GM23338 (cell line): ENCODE measurements around the gene DDA1. TPM values are rescaled to one million over a fixed set of nuclear protein-coding genes. Genes with fewer than 3 reads are reported as not detected.

Experiments
- ATAC-seq: fragments of 200-7000 bp; cut with Tn5 transposase; 3 replicates; pipeline ENCODE4 v1.9.1; 2020
- DNase-seq: peaks from one replicate; pipeline ENCODE4 v3.0.0-alpha.2; 2015; ENCODE audit warnings: low spot score
- H2AFZ ChIP-seq: fragments of 200-600 bp; sonication (generic); 2 replicates; pipeline ENCODE4 v1.8.0; 2016; ENCODE audit warnings: antibody characterized with exemption, mild to moderate bottlenecking, moderate library complexity
- H3F3A ChIP-seq: fragments of 200-600 bp; sonication (generic); replicated peaks from 2 replicates; pipeline ENCODE4 v1.8.0; 2017; ENCODE audit warnings: antibody characterized with exemption, mixed run types, low read depth
- H3K27ac ChIP-seq: fragments of 200-600 bp; sonication (generic); 2 replicates; pipeline ENCODE4 v1.6.1; 2016; ENCODE audit warnings: low read depth
- H3K27me3 ChIP-seq: fragments of 200-600 bp; sonication (generic); 2 replicates; pipeline ENCODE4 v1.8.0; 2016; ENCODE audit warnings: mild to moderate bottlenecking, mixed run types, moderate library complexity; ENCODE audit not compliant: insufficient read depth
- H3K36me3 ChIP-seq: fragments of 200-600 bp; sonication (generic); 2 replicates; pipeline ENCODE4 v1.8.0; 2016; ENCODE audit warnings: mild to moderate bottlenecking; ENCODE audit not compliant: insufficient read depth
- H3K4me1 ChIP-seq: fragments of 200-600 bp; sonication (generic); 2 replicates; pipeline ENCODE4 v1.8.0; 2016; ENCODE audit warnings: mild to moderate bottlenecking, moderate library complexity; ENCODE audit not compliant: insufficient read depth
- H3K4me2 ChIP-seq: fragments of 200-600 bp; sonication (generic); 2 replicates; pipeline ENCODE4 v1.7.1; 2017; ENCODE audit warnings: mixed run types
- H3K4me3 ChIP-seq: fragments of 200-600 bp; sonication (generic); 2 replicates; pipeline ENCODE4 v1.6.1; 2016; ENCODE audit warnings: mixed run types
- H3K79me2 ChIP-seq: fragments of 200-600 bp; sonication (generic); replicated peaks from 2 replicates; pipeline ENCODE4 v1.8.0; 2017; ENCODE audit warnings: mild to moderate bottlenecking; ENCODE audit not compliant: insufficient read depth
- H3K9me2 ChIP-seq: fragments of 200-600 bp; sonication (generic); 2 replicates; pipeline ENCODE4 v1.8.0; 2017; ENCODE audit not compliant: insufficient read depth
- H4K20me1 ChIP-seq: fragments of 200-600 bp; sonication (generic); replicated peaks from 2 replicates; pipeline ENCODE4 v1.8.0; 2017; ENCODE audit warnings: mild to moderate bottlenecking; ENCODE audit not compliant: insufficient read depth
- H3K27ac Mint-ChIP-seq: 2 replicates; pipeline ENCODE4 v1.8.0; 2020; ENCODE audit warnings: inconsistent platforms, mild to moderate bottlenecking, moderate library complexity, mixed read lengths
- H3K27me3 Mint-ChIP-seq: 3 replicates; pipeline ENCODE4 v1.8.0; 2022; ENCODE audit warnings: low read depth, mild to moderate bottlenecking, moderate library complexity, mixed read lengths, inconsistent platforms; ENCODE audit not compliant: insufficient read depth, poor library complexity
- H3K36me3 Mint-ChIP-seq: 3 replicates; pipeline ENCODE4 v1.8.0; 2021; ENCODE audit warnings: low read depth, mild to moderate bottlenecking, inconsistent platforms, moderate library complexity, mixed read lengths
- H3K4me1 Mint-ChIP-seq: 3 replicates; pipeline ENCODE4 v1.8.0; 2020; ENCODE audit warnings: mild to moderate bottlenecking, inconsistent platforms, mixed read lengths
- H3K4me3 Mint-ChIP-seq: 3 replicates; pipeline ENCODE4 v1.8.0; 2021; ENCODE audit warnings: moderate library complexity, mild to moderate bottlenecking, inconsistent platforms, mixed read lengths
- H3K9me3 Mint-ChIP-seq: 3 replicates; pipeline ENCODE4 v1.8.0; 2020; ENCODE audit warnings: moderate library complexity, mild to moderate bottlenecking, inconsistent platforms, mixed read lengths
- CREB1 ChIP-seq: fragments of 250-450 bp; sonication (Bioruptor Pico); IDR thresholded peaks from 2 replicates; pipeline ENCODE4 v1.5.0; 2020; ENCODE audit warnings: low read depth, mild to moderate bottlenecking, moderate library complexity
- JUNB ChIP-seq: IDR thresholded peaks from one replicate; pipeline ENCODE4 v1.6.1; 2016; ENCODE audit warnings: antibody characterized with exemption; ENCODE audit not compliant: unreplicated experiment
- NANOG ChIP-seq: IDR thresholded peaks from 2 replicates; pipeline ENCODE4 v1.6.1; 2016; ENCODE audit warnings: antibody characterized with exemption, borderline replicate concordance
- POLR2AphosphoS5 ChIP-seq: IDR thresholded peaks from 2 replicates; pipeline ENCODE4 v1.6.1; 2016; ENCODE audit warnings: antibody characterized with exemption, low read depth
- STAT1 ChIP-seq: IDR thresholded peaks from one replicate; pipeline ENCODE4 v1.6.1; 2016; ENCODE audit warnings: antibody characterized with exemption; ENCODE audit not compliant: unreplicated experiment
- ZNF114 ChIP-seq: fragments of 250-450 bp; sonication (Bioruptor Pico); IDR thresholded peaks from 2 replicates; pipeline ENCODE4 v1.5.0; 2020; ENCODE audit warnings: mild to moderate bottlenecking, moderate library complexity
- polyA plus RNA-seq: library from polyadenylated mRNA; unstranded; fragments of >200 nt; fragmentation: Nextera tagmentation; extraction: Ambion mirVana; gene quantifications from 2 replicates; pipeline ENCODE4 v1.2.1, GENCODE V29; 2016
- total RNA-seq: library from RNA; depleted of rRNA; stranded (reverse); fragments of >200 nt; shearing (Covaris generic); gene quantifications from 2 replicates; pipeline ENCODE4 v1.2.3, GENCODE V29; 2014
- TF ChIP-seq, protein P1 (sequence below): IDR thresholded peaks from one replicate; pipeline ENCODE4 v1.6.1; 2018; ENCODE audit warnings: antibody characterized with exemption; ENCODE audit not compliant: unreplicated experiment
- TF ChIP-seq, protein P2 (sequence below), 2 experiments: fragments of 200-600 bp in 1 of 2; sonication (generic) in 1 of 2; conservative IDR thresholded peaks; 2 replicates each; pipeline versions ENCODE4 v1.5.1 to v1.6.1; 2016 to 2017; ENCODE audit warnings: antibody characterized with exemption in 2 of 2, low read depth in 2 of 2, mild to moderate bottlenecking in 2 of 2, moderate library complexity in 1 of 2

DDA1 gene
- total and polyA plus RNA-seq, 2 experiments from 2014 or later: 34.6 to 107 TPM

DNA sequence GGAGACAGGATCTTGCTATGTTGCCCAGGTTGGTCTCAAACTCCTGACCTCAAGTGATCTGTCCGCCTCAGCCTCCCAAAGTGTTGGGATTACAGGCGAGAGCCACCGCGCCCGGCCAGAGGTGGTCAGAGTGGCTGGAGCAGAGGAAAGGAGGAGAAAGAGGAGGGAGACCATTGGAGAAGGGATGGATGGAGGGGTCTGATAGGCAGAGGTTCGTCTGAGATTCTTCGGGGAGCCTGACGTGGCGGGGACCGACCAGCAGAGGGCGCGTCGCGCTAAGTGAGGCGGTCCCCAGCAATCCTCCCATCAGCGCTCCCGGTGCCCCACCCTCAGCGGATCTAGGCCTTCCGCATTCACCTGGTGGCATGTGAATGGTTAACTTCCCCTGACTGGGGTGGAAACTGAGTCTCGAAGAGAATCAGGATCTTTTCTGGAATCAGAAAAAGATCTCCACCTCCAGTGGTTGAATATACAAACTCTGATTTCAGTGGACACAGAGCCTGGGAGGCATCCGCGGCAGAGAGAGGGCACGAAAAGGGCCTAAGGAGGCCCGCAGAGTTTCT is 36.8 kb downstream of the DDA1 start (continued):
- TF ChIP-seq, protein P1, sequence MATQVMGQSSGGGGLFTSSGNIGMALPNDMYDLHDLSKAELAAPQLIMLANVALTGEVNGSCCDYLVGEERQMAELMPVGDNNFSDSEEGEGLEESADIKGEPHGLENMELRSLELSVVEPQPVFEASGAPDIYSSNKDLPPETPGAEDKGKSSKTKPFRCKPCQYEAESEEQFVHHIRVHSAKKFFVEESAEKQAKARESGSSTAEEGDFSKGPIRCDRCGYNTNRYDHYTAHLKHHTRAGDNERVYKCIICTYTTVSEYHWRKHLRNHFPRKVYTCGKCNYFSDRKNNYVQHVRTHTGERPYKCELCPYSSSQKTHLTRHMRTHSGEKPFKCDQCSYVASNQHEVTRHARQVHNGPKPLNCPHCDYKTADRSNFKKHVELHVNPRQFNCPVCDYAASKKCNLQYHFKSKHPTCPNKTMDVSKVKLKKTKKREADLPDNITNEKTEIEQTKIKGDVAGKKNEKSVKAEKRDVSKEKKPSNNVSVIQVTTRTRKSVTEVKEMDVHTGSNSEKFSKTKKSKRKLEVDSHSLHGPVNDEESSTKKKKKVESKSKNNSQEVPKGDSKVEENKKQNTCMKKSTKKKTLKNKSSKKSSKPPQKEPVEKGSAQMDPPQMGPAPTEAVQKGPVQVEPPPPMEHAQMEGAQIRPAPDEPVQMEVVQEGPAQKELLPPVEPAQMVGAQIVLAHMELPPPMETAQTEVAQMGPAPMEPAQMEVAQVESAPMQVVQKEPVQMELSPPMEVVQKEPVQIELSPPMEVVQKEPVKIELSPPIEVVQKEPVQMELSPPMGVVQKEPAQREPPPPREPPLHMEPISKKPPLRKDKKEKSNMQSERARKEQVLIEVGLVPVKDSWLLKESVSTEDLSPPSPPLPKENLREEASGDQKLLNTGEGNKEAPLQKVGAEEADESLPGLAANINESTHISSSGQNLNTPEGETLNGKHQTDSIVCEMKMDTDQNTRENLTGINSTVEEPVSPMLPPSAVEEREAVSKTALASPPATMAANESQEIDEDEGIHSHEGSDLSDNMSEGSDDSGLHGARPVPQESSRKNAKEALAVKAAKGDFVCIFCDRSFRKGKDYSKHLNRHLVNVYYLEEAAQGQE: no peak
- no peak for TF ChIP-seq NANOG
- TF ChIP-seq JUNB: no peak
- TF ChIP-seq STAT1: no peak
- TF ChIP-seq, protein P2, sequence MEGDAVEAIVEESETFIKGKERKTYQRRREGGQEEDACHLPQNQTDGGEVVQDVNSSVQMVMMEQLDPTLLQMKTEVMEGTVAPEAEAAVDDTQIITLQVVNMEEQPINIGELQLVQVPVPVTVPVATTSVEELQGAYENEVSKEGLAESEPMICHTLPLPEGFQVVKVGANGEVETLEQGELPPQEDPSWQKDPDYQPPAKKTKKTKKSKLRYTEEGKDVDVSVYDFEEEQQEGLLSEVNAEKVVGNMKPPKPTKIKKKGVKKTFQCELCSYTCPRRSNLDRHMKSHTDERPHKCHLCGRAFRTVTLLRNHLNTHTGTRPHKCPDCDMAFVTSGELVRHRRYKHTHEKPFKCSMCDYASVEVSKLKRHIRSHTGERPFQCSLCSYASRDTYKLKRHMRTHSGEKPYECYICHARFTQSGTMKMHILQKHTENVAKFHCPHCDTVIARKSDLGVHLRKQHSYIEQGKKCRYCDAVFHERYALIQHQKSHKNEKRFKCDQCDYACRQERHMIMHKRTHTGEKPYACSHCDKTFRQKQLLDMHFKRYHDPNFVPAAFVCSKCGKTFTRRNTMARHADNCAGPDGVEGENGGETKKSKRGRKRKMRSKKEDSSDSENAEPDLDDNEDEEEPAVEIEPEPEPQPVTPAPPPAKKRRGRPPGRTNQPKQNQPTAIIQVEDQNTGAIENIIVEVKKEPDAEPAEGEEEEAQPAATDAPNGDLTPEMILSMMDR (conservative IDR thresholded peaks at IDR 0.05; ENCODE audit: low read depth in 2 of 2): peak; percentile 86 to 97
- 0 out of 2 replicates have a peak, but pooled peaks have one; percentile 28 for TF ChIP-seq POLR2AphosphoS5

DNA sequence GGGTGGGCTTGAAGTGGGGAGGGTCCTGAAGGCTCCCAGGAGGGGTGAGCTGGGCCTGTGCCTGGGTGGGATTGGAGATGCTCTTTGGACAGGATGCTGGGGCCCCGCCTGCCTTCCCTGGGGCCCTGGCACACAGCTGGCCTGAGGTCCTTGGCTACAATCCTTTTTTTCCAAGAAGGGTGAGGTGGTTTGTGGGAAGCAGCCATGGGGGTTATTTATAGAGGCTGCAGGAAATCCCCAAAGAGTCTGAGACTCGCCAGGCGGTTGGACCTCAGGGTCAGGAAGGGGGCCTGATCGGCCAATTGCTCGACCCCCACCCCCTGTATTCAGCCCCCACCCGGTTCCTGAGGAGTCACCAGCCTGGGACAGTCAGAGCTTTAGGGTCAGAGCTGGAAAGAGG is 38.0 kb downstream of the DDA1 start:
- peaks cover 20% of the 10 kb centered on the region for H3K27me3 Mint-ChIP-seq
- Histone ChIP-seq H3K36me3 (peaks cover 2% of the 10 kb centered on the region; the same call in 1 of the 2 replicates), H3K9me2 (no peaks in the 10 kb centered on the region), H3K4me1 (peaks cover 6% of the 10 kb centered on the region; the same call in 1 of the 2 replicates), H3K4me2 (no peak overlapping the region), H3F3A (0 out of 2 replicates have a peak, but pooled peaks cover under 1% of the 10 kb centered on the region), H3K4me3 (no peak overlapping the region), H4K20me1 (no peaks in the 10 kb centered on the region), H3K27me3 (no peaks in the 10 kb centered on the region), H3K27ac (no peak overlapping the region), H3K79me2 (no peaks in the 10 kb centered on the region), H2AFZ (no peak overlapping the region)
- peaks cover 11% of the 10 kb centered on the region for H3K36me3 Mint-ChIP-seq
- no peak for ATAC-seq
- no peak overlapping the region for H3K4me3 Mint-ChIP-seq
- peaks cover 11% of the 10 kb centered on the region for H3K4me1 Mint-ChIP-seq
- H3K9me3 Mint-ChIP-seq: no peaks in the 10 kb centered on the region
- H3K27ac Mint-ChIP-seq: no peak overlapping the region
- no peak for DNase-seq
- no peak for TF ChIP-seq CREB1
- no peak for TF ChIP-seq ZNF114
- no peak for TF ChIP-seq POLR2AphosphoS5
- TF ChIP-seq STAT1: no peak
- TF ChIP-seq, protein P1: no peak
